ENCODE results near the gene ANKFN1.
"Not testable (repeated sequence)": the region's sequence is repeated elsewhere in the genome, so short reads cannot be mapped to it uniquely, and the experiment has no call there.

The ANKFN1 gene

GRCh38 chr17:56392321-56392720, 239.0 kb downstream of the ANKFN1 start:
- intact Hi-C loops (cut with DNase I) = no loop called here
- no peak for DNase-seq

GRCh38 chr17:56393156-56393555, 239.9 kb downstream of the ANKFN1 start:
- DNase-seq = no peak
- intact Hi-C loops (cut with DNase I) = no loop called here

- no peak for DNase-seq
- intact Hi-C loops (cut with DNase I) = no loop called here
Observed at GRCh38 chr17:56395787-56396186, 242.5 kb downstream of the ANKFN1 start.

DNA sequence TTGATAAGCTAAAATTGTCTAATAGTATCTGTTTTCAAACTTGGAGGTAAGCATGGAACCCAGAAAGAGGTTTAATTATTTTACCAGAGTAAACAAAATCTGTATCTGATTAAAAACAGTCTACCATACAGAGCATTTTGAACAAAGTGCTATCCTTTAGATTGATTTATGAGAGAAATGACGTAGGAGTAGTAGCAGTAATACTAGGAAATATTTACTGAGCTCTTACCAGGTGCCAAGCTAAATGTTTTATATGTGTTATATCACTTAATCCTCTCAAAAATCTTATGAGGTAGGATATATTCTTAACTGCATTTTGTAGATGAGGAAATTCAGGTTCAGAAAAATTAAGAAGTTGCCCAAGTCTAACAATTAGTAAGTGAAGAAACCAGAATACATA, 253.8 kb downstream of the ANKFN1 start:
- no peak for DNase-seq
- intact Hi-C loops (cut with DNase I) = no loop called here

DNA sequence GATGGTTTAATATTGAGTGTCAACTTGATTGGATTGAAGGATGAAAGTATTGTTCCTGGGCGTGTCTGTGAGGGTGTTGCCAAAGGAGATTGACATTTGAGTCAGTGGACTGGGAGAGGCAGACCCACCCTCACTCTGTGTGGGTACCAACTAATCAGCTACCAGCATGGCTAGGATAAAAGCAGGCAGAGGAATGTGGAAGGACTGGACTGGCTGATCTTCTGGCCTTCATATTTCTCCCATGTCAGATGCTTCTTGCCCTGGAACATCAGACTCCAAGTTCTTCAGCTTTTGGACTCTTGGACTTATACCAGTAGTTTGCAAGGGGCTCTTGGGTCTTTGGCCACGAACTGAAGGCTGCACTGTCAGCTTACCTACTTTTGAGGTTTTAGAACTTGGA, 259.1 kb downstream of the ANKFN1 start:
- DNase-seq; intact Hi-C loops (cut with DNase I): not testable (repeated sequence)

DNA sequence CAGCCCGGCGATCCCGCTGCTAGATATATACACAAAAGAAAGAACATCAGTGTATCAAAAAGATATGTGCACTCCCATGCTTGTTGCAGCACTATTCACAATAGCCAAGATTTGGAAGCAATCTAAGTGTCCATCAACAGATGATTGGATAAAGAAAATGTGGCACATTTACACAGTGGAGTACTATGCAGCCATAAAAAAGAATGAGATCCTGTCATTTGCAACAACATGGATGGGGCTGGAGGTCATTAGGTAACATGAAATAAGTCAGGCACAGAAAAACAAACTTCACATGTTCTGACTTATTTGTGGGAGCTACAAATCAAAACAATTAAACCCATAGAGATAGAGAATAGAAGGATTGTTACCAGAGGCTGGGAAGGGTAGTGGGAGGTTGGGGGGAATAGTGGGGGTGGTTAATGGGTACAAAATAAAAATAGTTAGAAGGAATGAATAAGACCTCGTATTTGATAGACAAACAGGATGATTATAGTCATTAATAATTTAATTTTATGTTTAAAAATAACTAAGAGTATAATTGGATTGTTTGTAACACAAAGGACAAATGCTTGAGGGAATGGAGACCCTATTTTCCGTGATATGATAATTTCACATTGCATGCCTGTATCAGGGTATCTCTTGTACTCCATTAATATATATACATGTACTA, 263.5 kb downstream of the ANKFN1 start:
- intact Hi-C loops (cut with DNase I) = no loop called here
- no peak for DNase-seq

- no peak for DNase-seq
- intact Hi-C loops (cut with DNase I) = no loop called here
Observed at GRCh38 chr17:56424005-56424404, 270.7 kb downstream of the ANKFN1 start.

- intact Hi-C loops (cut with DNase I) = no loop called here
- no peak for DNase-seq
Observed at GRCh38 chr17:56424543-56425044, 271.3 kb downstream of the ANKFN1 start.

DNA sequence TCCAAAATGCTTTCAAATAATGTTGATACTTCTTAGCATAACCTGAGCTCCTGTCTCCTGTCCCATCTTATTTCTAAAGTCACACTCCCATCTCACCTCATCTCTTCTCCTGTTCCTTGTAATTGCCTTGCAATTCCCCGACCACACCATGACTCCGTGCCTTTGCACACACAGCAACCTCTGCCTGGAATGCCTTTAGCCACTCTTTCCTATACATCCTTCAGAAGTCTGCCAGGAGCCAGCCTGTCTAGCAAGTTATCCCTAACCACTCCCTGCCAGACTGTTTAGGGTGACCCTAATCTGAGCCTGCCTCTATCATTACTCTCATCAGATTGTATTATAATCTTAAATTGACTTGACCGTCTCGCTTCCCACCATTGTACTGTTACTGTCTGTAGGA, 272.2 kb downstream of the ANKFN1 start:
- intact Hi-C loops (cut with DNase I) = no loop called here
- no peak for DNase-seq

DNA sequence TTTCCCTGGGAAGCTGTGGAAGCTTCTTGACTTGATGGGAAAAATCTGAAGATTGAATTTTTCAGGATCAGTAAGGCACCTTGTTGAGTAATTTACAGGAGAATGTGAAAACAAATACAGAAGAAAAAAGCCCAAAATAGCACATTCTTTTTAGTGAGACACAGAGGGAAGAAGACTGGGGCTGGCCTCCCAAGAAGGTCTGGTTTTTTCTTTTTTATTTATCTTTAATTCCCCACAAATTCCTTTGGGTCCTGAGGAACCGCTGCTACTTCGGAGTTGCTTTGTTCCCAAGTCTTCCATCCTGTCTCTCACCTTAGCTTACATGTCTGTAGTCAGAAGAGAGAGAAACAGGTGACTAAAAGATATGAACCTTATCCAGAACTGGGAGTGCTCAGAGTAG, 273.6 kb downstream of the ANKFN1 start:
- intact Hi-C loops (cut with DNase I) = no loop called here
- DNase-seq = no peak

DNA sequence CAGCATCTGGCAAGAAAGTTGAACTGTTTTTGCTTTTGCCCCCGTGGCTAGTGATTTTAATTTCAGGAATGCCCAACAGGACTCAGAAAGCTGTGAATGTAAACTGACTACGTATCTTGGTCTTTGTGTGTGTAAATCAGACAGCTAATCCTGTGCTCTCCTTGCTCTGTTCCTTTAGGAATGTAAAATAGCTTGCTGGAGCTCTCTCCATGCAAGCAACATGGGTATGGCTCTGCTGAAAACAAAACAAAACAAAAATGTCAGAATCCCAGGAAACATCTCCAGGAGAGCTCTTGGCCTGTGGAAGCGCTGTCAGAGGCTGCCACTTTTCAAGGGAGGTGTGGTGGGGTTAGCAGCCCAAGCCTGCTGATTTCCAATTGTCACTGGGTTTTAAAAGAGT, 278.5 kb downstream of the ANKFN1 start:
- DNase-seq = no peak
- intact Hi-C loops (cut with DNase I) = no loop called here

DNA sequence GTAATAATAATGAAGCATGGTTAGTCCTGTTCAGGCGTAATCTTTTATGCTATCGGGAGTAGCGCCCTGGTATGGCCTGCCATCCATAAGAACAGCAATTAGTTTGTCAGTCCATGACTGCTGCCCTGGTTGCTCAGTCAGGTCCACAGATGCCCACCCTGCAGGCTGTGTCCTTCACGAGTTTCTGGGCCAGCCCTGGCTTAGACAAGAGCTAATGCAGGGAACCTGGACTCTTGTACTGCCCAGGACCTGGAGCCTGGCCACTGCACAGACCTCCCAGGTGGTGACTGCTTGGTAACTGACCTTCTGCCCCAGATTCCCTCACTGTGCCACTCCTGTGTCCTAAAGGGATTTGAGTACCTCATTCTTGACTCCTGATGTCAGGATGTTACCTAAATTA, 279.2 kb downstream of the ANKFN1 start:
- intact Hi-C loops (cut with DNase I) = no loop called here

DNA sequence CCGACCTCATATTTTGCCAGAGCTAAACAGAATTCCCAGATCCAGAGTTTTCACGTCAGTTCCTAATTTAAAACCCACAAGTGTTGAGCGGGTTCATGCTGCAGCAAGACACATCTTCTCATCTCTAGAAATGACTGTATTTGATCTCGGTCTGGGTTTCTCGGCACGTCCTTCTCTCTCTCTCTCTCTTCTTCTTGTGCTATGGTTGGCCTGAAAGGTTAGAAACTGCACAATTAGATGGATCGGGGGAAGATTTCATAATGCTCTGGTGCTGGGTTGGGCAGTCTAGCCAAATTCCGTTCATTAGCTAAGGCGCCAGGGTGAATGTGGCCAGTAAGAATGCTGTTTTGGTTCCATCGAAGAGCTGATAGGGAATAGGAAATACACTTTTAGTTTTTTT, 281.3 kb downstream of the ANKFN1 start:
- no peak for DNase-seq
- intact Hi-C loops (cut with DNase I) = no loop called here

More for the DNA sequence above, 279.2 kb downstream of the ANKFN1 start:
- DNase-seq = no peak

GRCh38 chr17:56436142-56436541, 282.9 kb downstream of the ANKFN1 start:
- intact Hi-C loops (cut with DNase I) = no loop called here
- DNase-seq = no peak

GRCh38 chr17:56440419-56440818, 287.1 kb downstream of the ANKFN1 start:
- no peak for DNase-seq
- intact Hi-C loops (cut with DNase I) = no loop called here

- intact Hi-C loops (cut with DNase I) = no loop called here
- no peak for DNase-seq
Observed at GRCh38 chr17:56441308-56441707, 288.0 kb downstream of the ANKFN1 start.

DNA sequence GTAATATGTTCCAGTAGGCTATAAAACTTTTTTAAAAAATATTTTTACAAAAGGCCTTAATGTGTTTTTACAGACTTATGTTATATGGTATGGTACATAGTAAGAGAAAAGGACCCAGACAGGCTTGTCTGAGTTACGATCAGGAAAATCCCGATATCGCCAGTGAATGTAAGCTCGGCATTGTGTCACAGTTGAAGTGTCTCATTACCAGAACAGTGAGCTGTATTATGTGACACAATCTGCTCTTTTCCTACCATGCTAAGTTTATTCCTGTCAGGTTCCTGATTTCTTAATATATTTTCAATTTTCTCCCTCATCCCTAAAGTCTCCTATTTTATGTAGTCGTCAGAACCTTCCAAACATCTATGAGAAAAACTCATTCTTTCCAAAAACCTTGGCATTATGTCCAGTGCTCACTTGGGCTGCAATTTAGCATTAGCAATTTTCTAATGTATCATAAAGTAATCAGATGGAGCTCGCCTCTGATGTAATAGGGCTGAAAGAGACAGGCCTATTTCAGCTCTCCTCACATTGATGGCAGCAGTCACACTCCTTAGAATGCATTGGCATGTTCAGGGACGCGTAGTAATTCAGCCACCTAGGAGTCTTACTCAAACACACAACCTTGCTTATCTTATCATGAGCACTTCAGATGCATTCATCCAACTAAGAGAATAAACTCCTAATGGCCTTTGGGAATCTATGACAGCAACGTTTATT, 292.6 kb downstream of the ANKFN1 start:
- intact Hi-C loops (cut with DNase I) = no loop called here
- DNase-seq = no peak

DNA sequence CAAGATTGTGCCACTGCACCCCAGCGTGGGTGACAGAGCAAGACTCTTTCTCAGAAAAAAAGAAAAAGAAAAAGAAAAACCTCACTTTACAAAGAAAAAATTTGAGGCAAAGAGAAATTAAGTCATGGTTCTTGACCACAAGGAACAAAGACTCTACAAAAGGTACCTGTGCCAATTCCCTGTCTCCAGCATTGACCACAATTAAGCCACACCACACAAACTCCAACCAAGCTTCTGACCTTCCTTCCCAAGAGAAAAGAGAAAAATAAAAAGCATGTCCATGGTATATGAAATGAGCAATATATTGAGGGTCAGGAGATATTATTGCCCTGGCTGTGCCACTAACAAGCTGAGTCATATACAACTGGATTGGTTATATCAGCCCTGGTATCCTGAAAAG, 293.9 kb downstream of the ANKFN1 start:
- DNase-seq = no peak
- intact Hi-C loops (cut with DNase I) = no loop called here

- DNase-seq = no peak
- intact Hi-C loops (cut with DNase I) = no loop called here
Observed at GRCh38 chr17:56448371-56448770, 295.1 kb downstream of the ANKFN1 start.

DNA sequence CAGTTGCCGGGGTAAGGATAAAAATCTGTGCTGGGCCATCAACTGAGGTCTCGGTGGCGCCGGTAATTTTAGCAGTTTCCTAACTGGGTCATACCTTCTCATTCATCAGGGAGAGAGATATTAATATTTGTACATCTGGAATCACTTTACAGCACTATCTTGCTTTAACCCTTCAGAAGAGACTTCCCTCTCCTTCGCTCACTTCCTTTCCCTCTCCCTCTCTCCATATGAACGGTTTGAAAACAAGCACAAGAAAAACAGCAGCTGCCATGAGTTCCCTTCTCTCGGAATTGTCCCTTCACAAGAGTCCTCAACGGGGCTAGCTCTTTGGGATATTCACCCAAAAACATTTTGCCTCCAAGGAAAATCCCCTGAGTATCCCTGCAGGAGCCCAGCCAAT, 295.9 kb downstream of the ANKFN1 start:
- intact Hi-C loops (cut with DNase I) = no loop called here
- no peak for DNase-seq

DNA sequence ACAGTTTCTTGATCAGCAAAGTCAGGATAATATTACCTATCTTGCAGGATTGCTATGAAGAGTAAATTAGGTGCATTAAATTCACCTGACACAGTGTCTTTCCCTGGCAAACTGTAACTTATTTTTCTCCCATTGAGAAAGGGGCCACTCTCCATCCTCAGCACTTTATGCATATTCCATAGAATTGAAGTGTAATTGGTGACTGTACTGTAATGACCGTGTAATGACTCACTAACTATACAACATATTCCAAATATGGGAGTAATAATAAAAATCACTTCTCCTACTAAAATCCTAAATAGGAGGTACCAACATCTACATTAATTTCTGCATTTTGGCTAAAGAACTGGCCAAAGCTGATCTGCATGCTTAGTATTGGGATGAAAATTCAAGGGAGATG, 298.4 kb downstream of the ANKFN1 start:
- no peak for DNase-seq
- intact Hi-C loops (cut with DNase I) = no loop called here
